ENCODE data around the gene PROZ.

- no peak for TF ChIP-seq CTCF (IDR thresholded peaks at IDR 0.05)
- TF ChIP-seq POLR2A (IDR thresholded peaks at IDR 0.05), result no peak
These were observed 43.4 kb downstream of the PROZ start for GRCh38 chr13:113201815-113202214.
